SJCRH30 (cell line): ENCODE results near the gene LEFTY1. TPM values are rescaled to one million over a fixed set of nuclear protein-coding genes. Genes with fewer than 3 reads are reported as not detected.
"Not testable (repeated sequence)": the region's sequence is repeated elsewhere in the genome, so short reads cannot be mapped to it uniquely, and the experiment has no call there.

Source experiments
- DNase-seq, 2 experiments: peaks; one replicate each; pipeline ENCODE4 v3.0.0-alpha.2; 2015 to 2020
- H3K27ac ChIP-seq: fragments of 250-450 bp; sonication (Bioruptor Pico); 2 replicates; pipeline ENCODE4 v1.5.1; 2020; ENCODE audit warnings: mild to moderate bottlenecking, moderate library complexity
- H3K27me3 ChIP-seq: fragments of 250-450 bp; sonication (Bioruptor Pico); 2 replicates; pipeline ENCODE4 v1.5.1; 2020; ENCODE audit warnings: mild to moderate bottlenecking, moderate library complexity
- H3K36me3 ChIP-seq: fragments of 250-450 bp; sonication (Bioruptor Pico); 2 replicates; pipeline ENCODE4 v1.5.1; 2020; ENCODE audit warnings: mild to moderate bottlenecking, moderate library complexity
- H3K4me1 ChIP-seq: fragments of 250-450 bp; sonication (Bioruptor Pico); 2 replicates; pipeline ENCODE4 v1.5.1; 2020; ENCODE audit warnings: mild to moderate bottlenecking, moderate library complexity
- H3K4me3 ChIP-seq: fragments of 250-450 bp; sonication (Bioruptor Pico); 2 replicates; pipeline ENCODE4 v1.5.1; 2020; ENCODE audit warnings: mild to moderate bottlenecking, moderate library complexity
- H3K9me3 ChIP-seq: fragments of 250-450 bp; sonication (Bioruptor Pico); replicated peaks from 2 replicates; pipeline ENCODE4 v1.5.1; 2020; ENCODE audit warnings: mild to moderate bottlenecking, moderate library complexity
- total RNA-seq: library from RNA; depleted of rRNA; stranded (reverse); fragments of >200 nt; shearing (Covaris generic); gene quantifications from 2 replicates; pipeline ENCODE4 v1.2.3, GENCODE V29; 2014; rRNA removed

Gene LEFTY1
- total RNA-seq, 1 experiment from 2014 or later = 16.7 TPM

GRCh38 chr1:225845571-225846259 lies 43.2 kb downstream of the LEFTY1 start:
- no peaks in the 10 kb centered on the region for H3K27me3 ChIP-seq
- no peak overlapping the region for H3K4me3 ChIP-seq
- H3K9me3 ChIP-seq = no peaks in the 10 kb centered on the region
- H3K36me3 ChIP-seq = peaks cover 3% of the 10 kb centered on the region; the same call in 1 of the 2 replicates
- no peaks in the 10 kb centered on the region for H3K4me1 ChIP-seq
- DNase-seq = peak; percentile 88 to 89
- H3K27ac ChIP-seq = no peak overlapping the region

- Histone ChIP-seq H3K4me3 (no peak overlapping the region), H3K9me3 (no peaks in the 10 kb centered on the region), H3K27ac (no peak overlapping the region), H3K4me1 (no peaks in the 10 kb centered on the region), H3K36me3 (peaks cover 3% of the 10 kb centered on the region; the same call in 1 of the 2 replicates), H3K27me3 (no peaks in the 10 kb centered on the region)
- no peak for DNase-seq
Observed at GRCh38 chr1:225845097-225845496, 43.8 kb downstream of the LEFTY1 start.

- Histone ChIP-seq H3K36me3 (peaks cover under 1% of the 10 kb centered on the region; the same call in 1 of the 2 replicates), H3K4me3 (no peak overlapping the region), H3K27ac (no peak overlapping the region), H3K27me3 (no peaks in the 10 kb centered on the region), H3K9me3 (no peaks in the 10 kb centered on the region), H3K4me1 (no peaks in the 10 kb centered on the region)
- DNase-seq = no peak
Observed at GRCh38 chr1:225844236-225845061, 44.5 kb downstream of the LEFTY1 start.

GRCh38 chr1:225843426-225843795 lies 45.5 kb downstream of the LEFTY1 start:
- no peaks in the 10 kb centered on the region for H3K27me3 ChIP-seq
- no peaks in the 10 kb centered on the region for H3K9me3 ChIP-seq
- no peaks in the 10 kb centered on the region for H3K4me1 ChIP-seq
- DNase-seq = no peak
- H3K27ac ChIP-seq = no peak overlapping the region
- H3K36me3 ChIP-seq = no peaks in the 10 kb centered on the region
- no peak overlapping the region for H3K4me3 ChIP-seq

- Histone ChIP-seq H3K4me1 (no peaks in the 10 kb centered on the region), H3K9me3 (no peaks in the 10 kb centered on the region), H3K4me3 (no peak overlapping the region), H3K27me3 (no peaks in the 10 kb centered on the region; the same call in 1 of the 2 replicates), H3K27ac (no peak overlapping the region), H3K36me3 (no peaks in the 10 kb centered on the region)
- DNase-seq = no peak
Observed at GRCh38 chr1:225842788-225843425, 46.0 kb downstream of the LEFTY1 start.

- Histone ChIP-seq H3K27me3 (no peaks in the 10 kb centered on the region; the same call in 1 of the 2 replicates), H3K27ac (no peak overlapping the region), H3K36me3 (no peaks in the 10 kb centered on the region), H3K4me1 (no peaks in the 10 kb centered on the region), H3K9me3 (no peaks in the 10 kb centered on the region), H3K4me3 (no peak overlapping the region)
- no peak for DNase-seq
Observed at GRCh38 chr1:225842074-225842473, 46.9 kb downstream of the LEFTY1 start.

- H3K27ac ChIP-seq = no peak overlapping the region
- H3K4me3 ChIP-seq = no peak overlapping the region
- no peaks in the 10 kb centered on the region; the same call in 1 of the 2 replicates for H3K27me3 ChIP-seq
- H3K9me3 ChIP-seq = no peaks in the 10 kb centered on the region
- no peaks in the 10 kb centered on the region for H3K4me1 ChIP-seq
- DNase-seq = no peak
- H3K36me3 ChIP-seq = no peaks in the 10 kb centered on the region
Observed at GRCh38 chr1:225840713-225841112, 48.2 kb downstream of the LEFTY1 start.

- Histone ChIP-seq H3K27me3 (no peaks in the 10 kb centered on the region; the same call in 1 of the 2 replicates), H3K27ac (no peak overlapping the region), H3K36me3 (no peaks in the 10 kb centered on the region), H3K4me1 (no peaks in the 10 kb centered on the region), H3K4me3 (no peak overlapping the region), H3K9me3 (no peaks in the 10 kb centered on the region)
- no peak for DNase-seq
Observed at GRCh38 chr1:225840223-225840610, 48.7 kb downstream of the LEFTY1 start.

- Histone ChIP-seq H3K27me3 (no peaks in the 10 kb centered on the region; the same call in 1 of the 2 replicates), H3K36me3 (no peaks in the 10 kb centered on the region), H3K4me3 (no peak overlapping the region), H3K4me1 (no peaks in the 10 kb centered on the region), H3K27ac (no peak overlapping the region), H3K9me3 (no peaks in the 10 kb centered on the region)
- no peak for DNase-seq
Observed at GRCh38 chr1:225838793-225839192, 50.2 kb downstream of the LEFTY1 start.

- not testable (repeated sequence) for H3K9me3 ChIP-seq
Observed at GRCh38 chr1:225836296-225836695, 52.6 kb downstream of the LEFTY1 start.

More at GRCh38 chr1:225836296-225836695, 52.6 kb downstream of the LEFTY1 start:
- not testable (repeated sequence) for H3K27ac ChIP-seq, H3K36me3 ChIP-seq, H3K27me3 ChIP-seq, H3K4me1 ChIP-seq, H3K4me3 ChIP-seq, DNase-seq

Other genes with a start within 250 kb of the LEFTY1 start
- 206 and 246 TPM in 2 replicates for gene ENAH, start 236.0 kb downstream of the LEFTY1 start, total RNA-seq
- gene SRP9, start 111.3 kb downstream of the LEFTY1 start, total RNA-seq = 618 and 654 TPM in 2 replicates
- 6.3 and 7.2 TPM in 2 replicates for gene EPHX1, start 79.0 kb downstream of the LEFTY1 start, total RNA-seq
- 13.5 and 20.4 TPM in 2 replicates for gene TMEM63A, start 6.8 kb downstream of the LEFTY1 start, total RNA-seq
- 46.0 and 51.1 TPM in 2 replicates for gene PYCR2, start 35.1 kb upstream of the LEFTY1 start, total RNA-seq
- 0.56 and 0.77 TPM in 2 replicates for gene LEFTY2, start 52.1 kb upstream of the LEFTY1 start, total RNA-seq
- 30.7 and 36.9 TPM in 2 replicates for gene SDE2, start 110.2 kb upstream of the LEFTY1 start, total RNA-seq
- gene H3-3A, start 173.6 kb upstream of the LEFTY1 start, total RNA-seq = 923 and 957 TPM in 2 replicates